ENCODE measurements around the gene HSPA4L. TPM values are rescaled to one million over a fixed set of nuclear protein-coding genes. Genes with fewer than 3 reads are reported as not detected.

Gene HSPA4L
- total RNA-seq, 1 experiment from 2014 or later, result 16.4 TPM

DNA sequence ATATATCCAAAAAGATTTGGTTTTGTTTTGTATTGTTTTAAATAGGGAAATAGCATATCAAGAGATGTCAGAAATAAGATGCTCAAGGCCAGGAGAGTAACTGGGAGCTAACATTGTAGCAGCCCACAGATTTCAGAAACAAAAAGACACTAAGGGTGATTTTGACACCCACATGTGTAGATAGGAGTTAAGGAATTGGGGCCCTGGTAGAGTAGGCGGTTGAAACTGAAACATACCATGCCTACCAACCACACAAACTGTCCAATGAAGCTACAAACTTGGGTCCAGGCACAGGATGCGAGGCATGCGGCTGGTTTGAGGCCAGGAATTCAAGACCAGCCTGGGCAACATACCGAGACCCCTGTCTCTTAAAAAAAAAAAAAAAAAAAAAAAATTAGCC, 6.3 kb upstream of the HSPA4L start:
- CTCF ChIA-PET, result no interaction called here
- no TSS peak for BruUV-seq (replicated peaks)
- no peak for DNase-seq
- TF ChIP-seq, protein P1, sequence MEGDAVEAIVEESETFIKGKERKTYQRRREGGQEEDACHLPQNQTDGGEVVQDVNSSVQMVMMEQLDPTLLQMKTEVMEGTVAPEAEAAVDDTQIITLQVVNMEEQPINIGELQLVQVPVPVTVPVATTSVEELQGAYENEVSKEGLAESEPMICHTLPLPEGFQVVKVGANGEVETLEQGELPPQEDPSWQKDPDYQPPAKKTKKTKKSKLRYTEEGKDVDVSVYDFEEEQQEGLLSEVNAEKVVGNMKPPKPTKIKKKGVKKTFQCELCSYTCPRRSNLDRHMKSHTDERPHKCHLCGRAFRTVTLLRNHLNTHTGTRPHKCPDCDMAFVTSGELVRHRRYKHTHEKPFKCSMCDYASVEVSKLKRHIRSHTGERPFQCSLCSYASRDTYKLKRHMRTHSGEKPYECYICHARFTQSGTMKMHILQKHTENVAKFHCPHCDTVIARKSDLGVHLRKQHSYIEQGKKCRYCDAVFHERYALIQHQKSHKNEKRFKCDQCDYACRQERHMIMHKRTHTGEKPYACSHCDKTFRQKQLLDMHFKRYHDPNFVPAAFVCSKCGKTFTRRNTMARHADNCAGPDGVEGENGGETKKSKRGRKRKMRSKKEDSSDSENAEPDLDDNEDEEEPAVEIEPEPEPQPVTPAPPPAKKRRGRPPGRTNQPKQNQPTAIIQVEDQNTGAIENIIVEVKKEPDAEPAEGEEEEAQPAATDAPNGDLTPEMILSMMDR (IDR thresholded peaks at IDR 0.05; ENCODE audit: unreplicated experiment), result no peak
- Mint-ChIP-seq H3K27me3 (ENCODE audit: unreplicated experiment) (no peaks in the 10 kb centered on the region), H3K9me3 (ENCODE audit: low read depth, unreplicated experiment) (no peaks in the 10 kb centered on the region), H3K4me3 (ENCODE audit: low read depth, unreplicated experiment) (no peak overlapping the region), H3K27ac (ENCODE audit: unreplicated experiment) (no peak overlapping the region), H3K36me3 (ENCODE audit: insufficient read depth, unreplicated experiment) (no peaks in the 10 kb centered on the region), H3K4me1 (ENCODE audit: low read depth, unreplicated experiment) (peaks cover 16% of the 10 kb centered on the region)
- intact Hi-C loops (cut with micrococcal nuclease; ENCODE audit: unreplicated experiment), result no loop called here

DNA sequence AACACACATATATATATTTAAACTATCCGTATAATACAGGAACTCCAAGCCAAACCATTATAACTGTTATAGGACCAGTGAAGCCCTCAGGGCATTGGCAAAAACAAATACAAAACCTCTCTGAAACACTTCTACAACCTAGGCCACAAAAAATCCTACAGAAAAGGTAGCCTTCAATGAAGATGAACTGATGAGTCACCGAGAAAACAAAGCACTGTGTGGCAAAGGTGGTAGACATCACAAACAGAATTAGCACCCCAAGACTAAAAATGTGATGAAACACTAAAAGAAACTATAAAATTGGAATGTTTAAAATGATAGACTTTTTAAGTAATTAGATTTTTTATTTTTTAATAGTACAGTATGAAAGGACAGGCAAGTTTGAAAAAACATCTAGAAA, 5.5 kb upstream of the HSPA4L start:
- intact Hi-C loops (cut with micrococcal nuclease; ENCODE audit: unreplicated experiment), result no loop called here
- CTCF ChIA-PET, result no interaction called here

DNA sequence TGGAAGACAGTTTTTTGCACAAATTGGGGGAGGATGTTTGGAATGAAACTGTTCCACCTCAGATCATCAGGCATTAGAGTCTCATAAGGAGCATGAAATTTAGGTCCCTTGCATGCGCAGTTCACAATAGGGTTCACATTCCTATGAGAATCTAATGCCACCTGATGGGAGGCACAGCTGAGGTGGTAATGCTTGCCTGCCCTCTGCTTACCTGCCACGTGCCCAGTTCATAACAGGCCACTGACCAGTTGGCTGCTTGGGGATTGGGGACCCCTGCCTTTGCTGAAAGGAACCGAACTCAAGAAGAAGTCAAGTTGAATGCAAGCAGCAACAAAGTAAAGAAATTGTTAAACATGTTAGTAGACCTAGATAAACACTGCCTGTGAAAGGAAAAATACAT, 4.6 kb upstream of the HSPA4L start:
- TF ChIP-seq, protein P1 (IDR thresholded peaks at IDR 0.05; ENCODE audit: unreplicated experiment), result no peak
- H3K36me3 Mint-ChIP-seq (ENCODE audit: insufficient read depth, unreplicated experiment), result peaks cover 15% of the 10 kb centered on the region
- no peak overlapping the region for H3K27ac Mint-ChIP-seq (ENCODE audit: unreplicated experiment)
- intact Hi-C loops (cut with micrococcal nuclease; ENCODE audit: unreplicated experiment), result no loop called here
- no TSS peak for BruUV-seq (replicated peaks)
- no peak overlapping the region for H3K4me3 Mint-ChIP-seq (ENCODE audit: low read depth, unreplicated experiment)
- H3K9me3 Mint-ChIP-seq (ENCODE audit: low read depth, unreplicated experiment), result no peaks in the 10 kb centered on the region
- H3K4me1 Mint-ChIP-seq (ENCODE audit: low read depth, unreplicated experiment), result peaks cover 8% of the 10 kb centered on the region
- H3K27me3 Mint-ChIP-seq (ENCODE audit: unreplicated experiment), result no peaks in the 10 kb centered on the region
- CTCF ChIA-PET, result no interaction called here
- no peak for DNase-seq

More for the DNA sequence above, 5.5 kb upstream of the HSPA4L start:
- Mint-ChIP-seq H3K36me3 (ENCODE audit: insufficient read depth, unreplicated experiment) (peaks cover 6% of the 10 kb centered on the region), H3K27ac (ENCODE audit: unreplicated experiment) (no peak overlapping the region), H3K9me3 (ENCODE audit: low read depth, unreplicated experiment) (no peaks in the 10 kb centered on the region), H3K4me1 (ENCODE audit: low read depth, unreplicated experiment) (peaks cover 10% of the 10 kb centered on the region), H3K4me3 (ENCODE audit: low read depth, unreplicated experiment) (no peak overlapping the region), H3K27me3 (ENCODE audit: unreplicated experiment) (no peaks in the 10 kb centered on the region)
- BruUV-seq (replicated peaks), result no TSS peak
- TF ChIP-seq, protein P1 (IDR thresholded peaks at IDR 0.05; ENCODE audit: unreplicated experiment), result no peak
- DNase-seq, result no peak

DNA sequence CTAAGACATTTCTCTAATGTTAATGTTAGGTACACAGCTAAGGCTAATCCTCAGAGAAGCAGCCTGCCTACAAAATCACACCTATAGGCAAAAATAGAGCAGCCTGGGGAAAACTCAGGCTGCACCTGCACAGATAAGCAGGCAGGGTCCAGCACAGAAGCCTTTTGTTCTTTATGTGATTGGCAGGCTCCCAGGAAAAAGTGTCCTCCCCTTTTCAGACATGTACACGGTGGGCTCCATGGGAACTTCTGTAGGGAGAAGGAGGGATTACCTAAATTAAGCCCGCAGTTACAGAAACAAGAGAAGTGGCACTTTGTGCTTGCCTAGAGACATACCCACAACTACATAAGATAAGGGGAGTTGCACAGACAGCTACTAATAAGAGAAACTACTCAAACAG, 4.0 kb upstream of the HSPA4L start:
- TF ChIP-seq, protein P1 (IDR thresholded peaks at IDR 0.05; ENCODE audit: unreplicated experiment), result no peak
- intact Hi-C loops (cut with micrococcal nuclease; ENCODE audit: unreplicated experiment), result no loop called here
- BruUV-seq (replicated peaks), result no TSS peak
- no peak overlapping the region for H3K4me3 Mint-ChIP-seq (ENCODE audit: low read depth, unreplicated experiment)
- peaks cover 8% of the 10 kb centered on the region for H3K4me1 Mint-ChIP-seq (ENCODE audit: low read depth, unreplicated experiment)
- peak; percentile 14 for DNase-seq
- H3K9me3 Mint-ChIP-seq (ENCODE audit: low read depth, unreplicated experiment), result no peaks in the 10 kb centered on the region
- peaks cover 21% of the 10 kb centered on the region for H3K36me3 Mint-ChIP-seq (ENCODE audit: insufficient read depth, unreplicated experiment)
- H3K27ac Mint-ChIP-seq (ENCODE audit: unreplicated experiment), result no peak overlapping the region
- CTCF ChIA-PET, result interaction anchor here (0.6 kb wide), 1 partner anchor 288 kb away, joined by 3 read pairs; no protein-coding TSS in a partner anchor
- H3K27me3 Mint-ChIP-seq (ENCODE audit: unreplicated experiment), result no peaks in the 10 kb centered on the region
